ENCODE measurements around the gene NFYA.

Gene NFYA

GRCh38 chr6:41072836-41073202 is at the start of gene NFYA:
Gene NFYA, plus strand, starts transcription at chr6:41072974. Its CDS starts 6,116 bp downstream, at chr6:41079090.
- DNase-seq, result peak in 1 of 2 experiments; percentile 100

GRCh38 chr6:41023114-41023513 is 49.7 kb upstream of the NFYA start:
- no peak for DNase-seq

- no peak for DNase-seq
Observed at GRCh38 chr6:41025966-41026530, 46.7 kb upstream of the NFYA start.

- DNase-seq, result no peak
Observed at GRCh38 chr6:41027241-41027640, 45.5 kb upstream of the NFYA start.

GRCh38 chr6:41027799-41028560 is 44.8 kb upstream of the NFYA start:
- DNase-seq, result peak; percentile 22 to 30

- DNase-seq, result no peak
Observed at GRCh38 chr6:41028561-41029412, 44.0 kb upstream of the NFYA start.

GRCh38 chr6:41032830-41033229 is 39.9 kb upstream of the NFYA start:
- DNase-seq, result no peak

- DNase-seq, result no peak
Observed at GRCh38 chr6:41033776-41034175, 39.0 kb upstream of the NFYA start.

- no peak for DNase-seq
Observed at GRCh38 chr6:41036186-41036585, 36.6 kb upstream of the NFYA start.

- no peak for DNase-seq
Observed at GRCh38 chr6:41036601-41037000, 36.2 kb upstream of the NFYA start.

GRCh38 chr6:41037107-41037900 is 35.5 kb upstream of the NFYA start:
- DNase-seq, result no peak

- DNase-seq, result no peak
Observed at GRCh38 chr6:41038205-41038604, 34.6 kb upstream of the NFYA start.

- peak in 1 of 2 experiments; percentile 41 for DNase-seq
Observed at GRCh38 chr6:41039060-41039998, 33.4 kb upstream of the NFYA start, which contains the start of gene UNC5CL. Gene UNC5CL, minus strand, starts transcription at chr6:41039221. Its CDS starts 4,147 bp downstream, at chr6:41035074.

GRCh38 chr6:41040101-41040939 is 32.5 kb upstream of the NFYA start:
- no peak for DNase-seq

- DNase-seq, result no peak
Observed at GRCh38 chr6:41040940-41041536, 31.7 kb upstream of the NFYA start.

GRCh38 chr6:41042226-41043055 is 30.3 kb upstream of the NFYA start, which contains the start of gene TSPO2:
Gene TSPO2, plus strand, starts transcription at chr6:41042467. Its CDS starts 519 bp downstream, at chr6:41042986.
- no peak for DNase-seq

- no peak for DNase-seq
Observed at GRCh38 chr6:41043151-41043550, 29.6 kb upstream of the NFYA start.

- no peak for DNase-seq
Observed at GRCh38 chr6:41045664-41046063, 27.1 kb upstream of the NFYA start.

GRCh38 chr6:41046084-41046483 is 26.7 kb upstream of the NFYA start:
- DNase-seq, result no peak

Measured in NCI-H187 (cell line).